H9 (cell line): ENCODE data around the gene AGBL4. TPM values are rescaled to one million over a fixed set of nuclear protein-coding genes. Genes with fewer than 3 reads are reported as not detected.

ENCODE experiments used
- DNase-seq: peaks from one replicate; pipeline ENCODE4 v3.0.0-alpha.2; 2017
- H2AFZ ChIP-seq: one replicate; pipeline ENCODE4 v1.6.1; 2013; ENCODE audit warnings: mild to moderate bottlenecking, low read length, control low read depth, moderate library complexity
- H2AK5ac ChIP-seq: 2 replicates; pipeline ENCODE4 v1.6.1; 2013; ENCODE audit warnings: low read length, control low read depth, mixed read lengths; ENCODE audit not compliant: insufficient read length
- H2BK120ac ChIP-seq: one replicate; pipeline ENCODE4 v1.6.1; 2013; ENCODE audit warnings: low read depth, mild to moderate bottlenecking, low read length, control low read depth, inconsistent platforms; ENCODE audit not compliant: poor library complexity, severe bottlenecking
- H2BK12ac ChIP-seq: 2 replicates; pipeline ENCODE4 v1.6.1; 2013; ENCODE audit warnings: low read length, control low read depth, mixed read lengths, low read depth; ENCODE audit not compliant: insufficient read length
- H2BK15ac ChIP-seq: 2 replicates; pipeline ENCODE4 v1.6.1; 2013; ENCODE audit warnings: low read depth, low read length, control low read depth
- H2BK20ac ChIP-seq: one replicate; pipeline ENCODE4 v1.6.1; 2013; ENCODE audit warnings: low read depth, mild to moderate bottlenecking, low read length, control low read depth, inconsistent platforms; ENCODE audit not compliant: poor library complexity, severe bottlenecking
- H2BK5ac ChIP-seq: 2 replicates; pipeline ENCODE4 v1.6.1; 2013; ENCODE audit warnings: low read length, control low read depth, mixed read lengths; ENCODE audit not compliant: insufficient read length
- H3K14ac ChIP-seq: 2 replicates; pipeline ENCODE4 v1.6.1; 2013; ENCODE audit warnings: low read length, control low read depth; ENCODE audit not compliant: insufficient read depth
- H3K18ac ChIP-seq: 2 replicates; pipeline ENCODE4 v1.6.1; 2013; ENCODE audit warnings: low read depth, mild to moderate bottlenecking, mixed read lengths, low read length, control low read depth; ENCODE audit not compliant: insufficient read length
- H3K23ac ChIP-seq: 2 replicates; pipeline ENCODE4 v1.6.1; 2013; ENCODE audit warnings: low read length, control low read depth, mixed read lengths, low read depth; ENCODE audit not compliant: insufficient read length
- H3K23me2 ChIP-seq: 2 replicates; pipeline ENCODE4 v1.6.1; 2013; ENCODE audit warnings: low read depth, mild to moderate bottlenecking, mixed read lengths, low read length, control low read depth; ENCODE audit not compliant: insufficient read length, poor library complexity, severe bottlenecking
- H3K27ac ChIP-seq: 2 replicates; pipeline ENCODE4 v1.5.1; 2013; ENCODE audit warnings: low read length, control low read depth, mixed read lengths, low read depth; ENCODE audit not compliant: insufficient read length
- H3K27me3 ChIP-seq: 2 replicates; pipeline ENCODE4 v1.6.1; 2013; ENCODE audit warnings: low read length, control low read depth, inconsistent platforms; ENCODE audit not compliant: insufficient read depth
- H3K4ac ChIP-seq: 2 replicates; pipeline ENCODE4 v1.6.1; 2013; ENCODE audit warnings: low read depth, mild to moderate bottlenecking, control low read depth, inconsistent platforms, low read length, moderate library complexity
- H3K4me1 ChIP-seq: 2 replicates; pipeline ENCODE4 v1.6.1; 2013; ENCODE audit warnings: low read length, control low read depth, inconsistent platforms; ENCODE audit not compliant: insufficient read depth
- H3K4me2 ChIP-seq: 2 replicates; pipeline ENCODE4 v1.6.1; 2013; ENCODE audit warnings: low read length, control low read depth, mixed read lengths; ENCODE audit not compliant: insufficient read length, insufficient read depth
- H3K56ac ChIP-seq: 2 replicates; pipeline ENCODE4 v1.6.1; 2013; ENCODE audit warnings: low read depth, mild to moderate bottlenecking, mixed read lengths, low read length, control low read depth; ENCODE audit not compliant: insufficient read length
- H3K79me1 ChIP-seq: 2 replicates; pipeline ENCODE4 v1.6.1; 2013; ENCODE audit warnings: low read depth, mild to moderate bottlenecking, moderate library complexity, low read length, control low read depth, inconsistent platforms; ENCODE audit not compliant: insufficient read depth, poor library complexity, severe bottlenecking
- H3K79me2 ChIP-seq: 2 replicates; pipeline ENCODE4 v1.6.1; 2013; ENCODE audit warnings: low read length, control low read depth, inconsistent platforms; ENCODE audit not compliant: insufficient read depth
- H3K9ac ChIP-seq: 2 replicates; pipeline ENCODE4 v1.6.1; 2013; ENCODE audit warnings: low read length, control low read depth, mixed read lengths; ENCODE audit not compliant: insufficient read length; ENCODE audit errors: extremely low read depth
- H3K9me3 ChIP-seq: one replicate; pipeline ENCODE4 v1.6.1; 2013; ENCODE audit warnings: low read depth, low read length, inconsistent platforms; ENCODE audit not compliant: control insufficient read depth
- H3T11ph ChIP-seq: one replicate; pipeline ENCODE4 v1.6.1; 2013; ENCODE audit warnings: mild to moderate bottlenecking, low read length, control low read depth, inconsistent platforms
- H4K20me1 ChIP-seq: one replicate; pipeline ENCODE4 v1.6.1; 2013; ENCODE audit not compliant: control insufficient read depth, insufficient read length, insufficient read depth
- H4K5ac ChIP-seq: 2 replicates; pipeline ENCODE4 v1.6.1; 2013; ENCODE audit warnings: low read depth, mild to moderate bottlenecking, mixed read lengths, low read length, control low read depth; ENCODE audit not compliant: insufficient read length
- H4K8ac ChIP-seq: replicated peaks from 2 replicates; pipeline ENCODE4 v1.6.1; 2013; ENCODE audit warnings: low read length, control low read depth, mixed read lengths, low read depth; ENCODE audit not compliant: insufficient read length
- H4K91ac ChIP-seq: 2 replicates; pipeline ENCODE4 v1.6.1; 2013; ENCODE audit warnings: low read depth, mild to moderate bottlenecking, moderate library complexity, mixed read lengths, low read length, control low read depth; ENCODE audit not compliant: insufficient read length
- H3K27ac Mint-ChIP-seq, 3 experiments: 2 replicates in 2 of 3; 3 replicates in 1 of 3; pipeline ENCODE4 v1.8.0; 2020 to 2021; ENCODE audit warnings: mixed read lengths in 3 of 3, mild to moderate bottlenecking in 1 of 3, moderate library complexity in 1 of 3
- H3K27me3 Mint-ChIP-seq: 2 replicates; pipeline ENCODE4 v1.8.0; 2021; ENCODE audit warnings: low read depth, mild to moderate bottlenecking, moderate library complexity, mixed read lengths
- H3K36me3 Mint-ChIP-seq, 3 experiments: 2 replicates in 2 of 3; 3 replicates in 1 of 3; pipeline ENCODE4 v1.8.0; 2020 to 2021; ENCODE audit warnings: low read depth in 3 of 3, mixed read lengths in 3 of 3; ENCODE audit not compliant: insufficient read depth in 1 of 3
- H3K4me1 Mint-ChIP-seq, 2 experiments: 2 replicates each; pipeline ENCODE4 v1.8.0; 2020; ENCODE audit warnings: mixed read lengths in 2 of 2
- H3K4me3 Mint-ChIP-seq, 2 experiments: 2 replicates in 1 of 2; 3 replicates in 1 of 2; pipeline ENCODE4 v1.8.0; 2020 to 2021; ENCODE audit warnings: mild to moderate bottlenecking in 2 of 2, mixed read lengths in 2 of 2, moderate library complexity in 1 of 2
- H3K9me3 Mint-ChIP-seq, 2 experiments: 2 replicates in 1 of 2; 3 replicates in 1 of 2; pipeline ENCODE4 v1.8.0; 2020; ENCODE audit warnings: mild to moderate bottlenecking in 2 of 2, mixed read lengths in 2 of 2, moderate library complexity in 1 of 2
- WGBS: extraction: QIAGEN DNeasy Blood & Tissue Kit; methylation state at CpG from one replicate; pipeline ENCODE4 v1.1.7; 2013; ENCODE audit warnings: missing lambda C conversion rate, low lambda C conversion rate, mixed read lengths; ENCODE audit not compliant: insufficient read length; ENCODE audit errors: extremely low coverage; 5-methylcytosine and 5-hydroxymethylcytosine counted together
- total RNA-seq: library from RNA; stranded (reverse); gene quantifications from 2 replicates; pipeline ENCODE4 v1.2.1, GENCODE V29; 2021
- TF ChIP-seq, protein P1 (sequence below): fragments of 200-600 bp; sonication (generic); conservative IDR thresholded peaks from 3 replicates; pipeline ENCODE4 v1.8.0; 2021; ENCODE audit warnings: antibody characterized with exemption, mild to moderate bottlenecking

AGBL4 gene
- total RNA-seq, 1 experiment from 2014 or later, result not detected

- Histone ChIP-seq H2BK120ac (no peak overlapping the region), H3K23me2 (no peaks in the 10 kb centered on the region), H3K4ac (no peak overlapping the region), H3K9ac (no peak overlapping the region), H3K9me3 (peaks cover 24% of the 10 kb centered on the region), H2BK15ac (no peak overlapping the region), H3K4me1 (no peaks in the 10 kb centered on the region), H3K27me3 (no peaks in the 10 kb centered on the region), H3K18ac (no peak overlapping the region), H3K27ac (no peak overlapping the region), H4K20me1 (no peaks in the 10 kb centered on the region), H3K14ac (no peak overlapping the region), H3K56ac (no peak overlapping the region), H4K91ac (no peak overlapping the region), H2BK20ac (no peak overlapping the region), H3K23ac (no peak overlapping the region), H3K79me1 (no peaks in the 10 kb centered on the region), H3T11ph (no peak overlapping the region), H2BK5ac (no peak overlapping the region), H4K5ac (no peak overlapping the region), H4K8ac (no peak overlapping the region), H3K4me2 (no peak overlapping the region), H2BK12ac (no peak overlapping the region), H2AK5ac (no peak overlapping the region), H2AFZ (no peak overlapping the region), H3K79me2 (no peaks in the 10 kb centered on the region; the same call in 1 of the 2 replicates)
- DNase-seq, result no peak
- TF ChIP-seq, protein P1, sequence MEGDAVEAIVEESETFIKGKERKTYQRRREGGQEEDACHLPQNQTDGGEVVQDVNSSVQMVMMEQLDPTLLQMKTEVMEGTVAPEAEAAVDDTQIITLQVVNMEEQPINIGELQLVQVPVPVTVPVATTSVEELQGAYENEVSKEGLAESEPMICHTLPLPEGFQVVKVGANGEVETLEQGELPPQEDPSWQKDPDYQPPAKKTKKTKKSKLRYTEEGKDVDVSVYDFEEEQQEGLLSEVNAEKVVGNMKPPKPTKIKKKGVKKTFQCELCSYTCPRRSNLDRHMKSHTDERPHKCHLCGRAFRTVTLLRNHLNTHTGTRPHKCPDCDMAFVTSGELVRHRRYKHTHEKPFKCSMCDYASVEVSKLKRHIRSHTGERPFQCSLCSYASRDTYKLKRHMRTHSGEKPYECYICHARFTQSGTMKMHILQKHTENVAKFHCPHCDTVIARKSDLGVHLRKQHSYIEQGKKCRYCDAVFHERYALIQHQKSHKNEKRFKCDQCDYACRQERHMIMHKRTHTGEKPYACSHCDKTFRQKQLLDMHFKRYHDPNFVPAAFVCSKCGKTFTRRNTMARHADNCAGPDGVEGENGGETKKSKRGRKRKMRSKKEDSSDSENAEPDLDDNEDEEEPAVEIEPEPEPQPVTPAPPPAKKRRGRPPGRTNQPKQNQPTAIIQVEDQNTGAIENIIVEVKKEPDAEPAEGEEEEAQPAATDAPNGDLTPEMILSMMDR, result no peak
- WGBS, result no CpG with 5 or more reads among the region's 2 CpGs
- Mint-ChIP-seq H3K27me3 (peaks cover 2% of the 10 kb centered on the region), H3K4me1 (no peaks in the 10 kb centered on the region), H3K27ac (no peak overlapping the region), H3K9me3 (peaks cover 84 to 88% of the 10 kb centered on the region in 2 experiments), H3K4me3 (no peak overlapping the region), H3K36me3 (peaks cover 0 to 22% (median 6%) of the 10 kb centered on the region in 3 experiments; a peak in 4 of 7 replicates)
These were observed 851.7 kb downstream of the AGBL4 start for GRCh38 chr1:49171941-49172593.
